Measurements from ENCODE around the gene RANBP3.
"Not testable (repeated sequence)": the region's sequence is repeated elsewhere in the genome, so short reads cannot be mapped to it uniquely, and the experiment has no call there.

The RANBP3 gene

GRCh38 chr19:5988517-5989387 lies 10.8 kb upstream of the RANBP3 start:
- DNase-seq (ENCODE audit: low spot score) = no peak

DNA sequence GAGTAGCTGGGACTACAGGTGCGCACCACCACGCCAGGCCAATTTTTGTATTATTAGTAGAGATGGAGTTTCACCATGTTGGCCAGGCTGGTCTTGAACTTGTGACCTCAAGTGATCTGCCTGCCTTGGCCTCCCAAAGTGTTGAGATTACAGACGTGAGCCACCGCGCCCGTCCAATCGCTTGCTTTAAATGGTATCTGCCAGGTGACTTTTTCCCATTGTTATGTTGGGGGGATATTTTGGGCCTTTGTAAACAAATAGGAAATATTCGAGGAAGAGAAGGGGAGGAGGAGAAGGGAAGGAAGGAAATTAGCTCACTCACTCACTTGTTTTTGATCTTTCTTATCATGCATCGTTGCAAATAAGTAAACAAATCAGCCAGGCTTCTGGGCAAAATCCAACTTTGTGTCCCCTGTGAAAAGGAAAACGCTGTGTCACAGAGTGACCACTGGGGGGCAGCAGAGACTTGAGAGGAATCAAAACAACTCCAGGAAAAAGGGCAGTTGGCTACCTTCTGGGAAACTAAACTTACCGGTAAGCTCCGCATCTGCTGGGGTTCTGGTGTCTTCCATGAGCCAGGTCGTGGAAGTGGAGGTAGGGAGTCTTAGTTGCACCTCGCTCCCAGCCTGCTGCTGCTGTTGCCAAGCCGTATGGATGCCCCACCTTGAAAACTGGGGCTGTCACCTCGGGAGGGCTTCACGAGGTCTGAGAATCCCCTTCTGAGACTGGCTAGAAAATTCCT lies 9.3 kb upstream of the RANBP3 start:
- DNase-seq (ENCODE audit: low spot score) = peak; percentile 69

DNA sequence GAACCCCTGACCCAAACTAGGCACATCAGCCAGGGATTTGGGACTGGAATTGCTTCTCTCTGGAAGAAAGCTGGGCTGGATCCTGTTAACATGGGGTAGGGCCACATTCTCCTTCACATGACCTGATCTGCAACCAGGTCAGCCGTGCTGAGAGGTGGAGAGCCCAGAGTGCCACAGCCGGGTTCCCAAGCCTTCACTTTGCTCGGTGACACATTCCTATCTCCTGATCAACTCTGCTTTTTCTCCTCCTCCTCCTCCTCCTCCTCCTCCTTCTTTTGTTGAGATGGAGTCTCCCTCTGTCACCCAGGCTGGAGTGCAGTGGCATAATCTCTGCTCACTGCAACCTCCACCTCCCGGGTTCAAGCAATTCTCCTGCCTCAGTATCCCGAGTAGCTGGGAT lies 7.9 kb upstream of the RANBP3 start:
- DNase-seq (ENCODE audit: low spot score) = not testable (repeated sequence)

- no peak for DNase-seq (ENCODE audit: low spot score)
Measured at GRCh38 chr19:5985098-5985783, 7.3 kb upstream of the RANBP3 start.

DNA sequence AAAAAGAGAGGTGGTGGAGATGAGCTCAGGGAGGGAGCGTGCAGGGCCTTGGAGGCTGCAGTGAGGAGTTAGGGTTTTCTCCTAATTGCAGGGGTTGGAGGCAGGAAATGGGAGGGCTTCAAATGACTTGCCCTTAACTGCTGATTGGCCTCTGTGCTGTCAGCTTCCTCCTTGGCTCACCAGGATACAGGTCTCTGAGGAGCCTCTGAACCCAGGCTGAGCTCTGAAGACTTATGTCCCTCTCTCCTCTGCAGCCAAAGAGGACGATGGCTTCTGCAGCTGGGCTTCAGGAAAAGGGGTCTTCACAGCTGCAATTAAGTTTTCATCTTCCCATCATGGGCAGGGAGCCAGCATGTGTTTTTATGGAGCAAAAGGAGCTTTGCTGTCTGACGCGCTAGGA lies 6.7 kb upstream of the RANBP3 start:
- no peak for DNase-seq (ENCODE audit: low spot score)

- DNase-seq (ENCODE audit: low spot score) = no peak
Measured at GRCh38 chr19:5983367-5983955, 5.5 kb upstream of the RANBP3 start.

GRCh38 chr19:5978606-5979552 lies 939 bp upstream of the RANBP3 start:
- no peak for DNase-seq (ENCODE audit: low spot score)

- DNase-seq (ENCODE audit: low spot score) = no peak
Measured at GRCh38 chr19:5977222-5977784, 637 bp downstream of the RANBP3 start.

- no peak for DNase-seq (ENCODE audit: low spot score)
Measured at GRCh38 chr19:5976768-5977167, 1.2 kb downstream of the RANBP3 start.

GRCh38 chr19:5975388-5975728 lies 2.6 kb downstream of the RANBP3 start:
- no peak for DNase-seq (ENCODE audit: low spot score)

DNA sequence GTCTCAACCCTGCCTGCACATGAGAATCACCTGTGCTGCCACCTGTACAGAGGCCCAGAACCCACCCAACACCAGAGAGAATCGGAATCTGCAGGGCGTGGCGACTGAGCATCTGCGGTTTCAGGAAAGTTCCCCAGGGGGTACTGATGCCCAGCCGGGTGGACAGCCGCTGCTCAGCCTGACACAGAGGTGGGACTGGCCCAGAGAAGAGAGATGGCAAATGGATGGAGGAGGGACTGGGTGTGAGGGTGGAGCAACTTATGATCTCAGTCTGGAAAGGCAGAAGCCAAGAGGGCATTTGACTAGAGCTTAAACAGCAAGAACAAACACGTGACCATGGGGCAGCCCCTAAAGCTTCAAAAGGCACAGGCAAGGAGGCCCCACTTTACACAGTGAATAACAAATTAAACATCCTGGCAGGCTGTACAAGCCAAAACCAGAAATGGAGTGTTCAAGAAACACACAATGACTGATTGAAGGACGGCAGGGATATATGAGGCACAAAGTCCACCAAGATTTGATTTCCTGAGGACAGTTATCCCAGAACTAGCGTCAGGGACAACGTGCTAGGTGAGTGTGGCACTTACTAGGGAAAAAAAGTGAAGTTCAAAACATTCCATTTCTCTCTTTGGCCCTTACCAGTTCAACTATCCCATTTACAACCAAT lies 3.1 kb downstream of the RANBP3 start:
- DNase-seq (ENCODE audit: low spot score) = no peak

DNA sequence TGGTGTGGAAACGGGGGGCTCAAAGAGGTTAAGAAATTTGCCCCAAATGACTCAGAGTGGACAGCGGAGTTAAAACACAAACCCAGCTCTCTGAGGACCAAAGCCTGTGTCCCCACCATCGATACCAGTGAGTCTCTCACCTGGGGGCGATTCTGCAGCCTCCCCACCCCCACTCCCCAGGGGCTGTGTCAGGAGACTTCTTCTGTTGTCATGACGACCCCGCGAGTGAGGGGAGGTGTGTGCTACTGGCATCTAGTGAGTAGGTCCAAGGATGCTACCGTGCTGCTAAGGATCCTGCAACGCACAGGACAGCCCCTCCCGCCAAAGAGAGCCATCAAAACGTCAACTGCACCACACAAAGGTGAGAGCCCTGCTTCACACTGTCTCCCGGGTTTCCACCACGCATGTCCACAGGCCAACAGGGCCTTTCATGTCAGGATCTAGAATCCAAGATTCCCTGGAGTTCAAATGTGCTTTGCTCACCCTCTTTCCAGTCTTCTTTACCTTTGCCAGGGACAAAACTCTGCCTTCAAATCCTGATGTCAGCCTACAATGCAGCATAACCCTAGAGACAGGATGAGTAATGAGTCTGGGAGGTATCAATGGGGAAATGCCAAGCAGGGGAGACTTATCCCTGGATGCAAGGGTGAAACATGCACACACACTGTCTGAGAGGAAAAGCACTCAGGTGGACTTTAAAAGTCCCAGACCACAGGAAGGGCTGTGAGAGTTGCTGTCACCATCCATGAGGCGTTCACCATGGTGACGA lies 3.9 kb downstream of the RANBP3 start:
- no peak for DNase-seq (ENCODE audit: low spot score)

- no peak for DNase-seq (ENCODE audit: low spot score)
Measured at GRCh38 chr19:5973376-5973775, 4.6 kb downstream of the RANBP3 start.

GRCh38 chr19:5972355-5972731 lies 5.6 kb downstream of the RANBP3 start:
- no peak for DNase-seq (ENCODE audit: low spot score)

DNA sequence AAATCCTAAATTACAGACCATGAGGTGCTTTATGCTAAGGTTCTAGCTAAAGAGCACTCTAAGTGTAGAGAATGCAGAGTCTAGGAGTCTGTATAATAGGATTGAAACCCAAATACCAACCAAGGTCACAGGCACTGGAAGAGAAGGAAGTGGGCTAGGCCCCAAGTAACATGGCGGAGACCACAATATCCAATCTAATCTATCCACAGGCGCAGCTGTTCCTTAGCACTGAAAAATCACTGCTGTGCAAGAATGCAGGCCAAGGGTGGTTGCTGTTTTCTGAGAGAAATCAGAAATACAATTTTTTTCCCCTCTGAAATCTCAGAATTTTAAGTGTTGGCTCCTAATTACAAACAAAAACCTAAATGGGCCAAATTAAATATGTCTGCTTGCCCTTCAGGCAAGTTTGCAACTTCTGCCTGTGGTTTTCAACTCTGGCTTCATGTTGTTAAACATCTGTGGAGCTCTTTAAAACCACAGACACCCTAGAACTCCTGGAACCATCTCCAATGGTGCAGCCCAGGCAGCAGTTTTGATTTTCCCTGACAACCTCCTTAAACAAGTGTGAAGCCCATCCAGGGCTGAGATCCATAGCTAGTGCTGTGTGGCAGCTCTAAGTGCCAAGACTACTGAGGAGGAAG lies 6.1 kb downstream of the RANBP3 start:
- no peak for DNase-seq (ENCODE audit: low spot score)

GRCh38 chr19:5969476-5969875 lies 8.5 kb downstream of the RANBP3 start:
- no peak for DNase-seq (ENCODE audit: low spot score)

DNA sequence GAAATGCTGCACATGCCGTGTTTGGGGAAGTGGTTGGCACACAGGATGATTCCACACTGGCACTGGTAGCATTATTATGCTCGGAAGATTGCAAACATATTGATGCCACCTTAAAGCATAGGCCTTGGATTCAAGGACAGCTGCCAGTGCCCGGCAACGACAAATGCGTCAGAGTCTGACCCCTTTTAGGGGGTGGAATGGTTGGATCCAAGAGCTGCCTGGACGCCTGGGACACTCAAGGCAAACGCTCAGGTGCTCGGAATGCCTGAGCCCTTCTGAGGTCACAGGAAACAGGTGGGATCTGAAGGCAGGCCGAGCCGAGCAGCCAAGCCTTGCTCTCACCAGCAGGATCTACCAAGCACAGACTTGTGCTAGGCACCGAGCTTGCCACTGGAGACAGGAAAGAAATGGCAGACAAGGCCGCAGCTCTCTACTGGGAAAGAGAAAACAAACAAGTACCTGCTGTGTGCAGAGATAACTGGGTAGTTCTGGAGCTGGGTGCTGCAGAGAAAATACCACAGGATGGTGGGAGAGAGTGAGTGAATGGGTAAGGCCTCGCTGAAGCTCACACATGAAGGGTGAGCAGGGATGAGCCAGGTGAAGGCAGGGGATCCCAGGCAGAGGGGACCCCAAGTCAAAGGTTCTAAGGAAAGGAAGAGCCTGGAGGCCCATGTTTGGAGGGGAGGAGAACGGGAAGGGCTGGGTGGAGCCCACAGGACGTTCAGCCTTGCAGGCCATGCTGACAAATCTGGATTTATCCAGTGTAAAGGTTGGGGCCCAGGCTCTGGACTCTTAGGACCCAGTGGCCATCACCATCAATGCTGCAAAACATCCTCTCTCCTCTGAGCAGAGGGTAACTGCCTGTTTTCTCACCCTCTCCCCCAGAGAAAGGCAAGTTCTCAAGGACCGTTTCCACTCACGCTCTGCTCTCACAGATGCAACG lies 9.2 kb downstream of the RANBP3 start:
- no peak for DNase-seq (ENCODE audit: low spot score)

DNA sequence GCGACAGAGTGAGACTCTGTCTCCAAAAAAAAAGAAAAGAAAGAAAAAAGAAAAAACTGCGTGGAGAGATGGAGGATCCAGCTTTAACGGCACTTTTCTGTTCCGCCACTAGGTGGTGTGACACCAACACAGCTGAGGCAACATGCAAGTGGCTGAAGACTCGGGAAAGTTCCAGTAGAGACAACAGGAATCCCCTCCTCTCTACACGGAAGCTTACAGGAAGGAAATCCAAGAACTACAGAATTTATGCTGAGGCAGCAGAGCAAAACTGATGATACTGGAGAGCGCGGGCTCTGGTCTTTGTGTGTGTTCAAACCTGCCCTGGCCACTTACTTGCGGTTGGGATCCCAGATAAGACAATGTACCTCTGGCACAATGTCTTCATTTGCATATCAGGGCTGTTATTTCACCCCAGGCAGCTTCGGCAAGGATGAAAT lies 9.9 kb downstream of the RANBP3 start:
- DNase-seq (ENCODE audit: low spot score) = peak; percentile 49

Measured in SK-N-DZ (cell line).